Stimulated activated CD8-positive, alpha-beta memory T cell treated with anti-CD3 and anti-CD28 coated beads, Interleukin-2, amount 100 ng/mL, for 1 hour (primary cell): Measurements from ENCODE around the gene KRCC1.
"Not testable (repeated sequence)": the region's sequence is repeated elsewhere in the genome, so short reads cannot be mapped to it uniquely, and the experiment has no call there.

Source experiments
- DNase-seq, 2 donors: peaks; one replicate each; pipeline ENCODE4 v3.0.0-alpha.2; 2020; ENCODE audit warnings: low read depth in 2 of 2

Gene KRCC1

GRCh38 chr2:88077080-88077479 is 21.5 kb upstream of the KRCC1 start:
- DNase-seq: no peak

- no peak for DNase-seq
These were observed 19.3 kb upstream of the KRCC1 start for GRCh38 chr2:88074854-88075292.

GRCh38 chr2:88074150-88074549 is 18.6 kb upstream of the KRCC1 start:
- DNase-seq: no peak

- no peak for DNase-seq
These were observed 15.8 kb upstream of the KRCC1 start for GRCh38 chr2:88071365-88071764.

GRCh38 chr2:88070055-88070454 is 14.5 kb upstream of the KRCC1 start:
- DNase-seq: no peak

- DNase-seq: no peak
These were observed 13.5 kb upstream of the KRCC1 start for GRCh38 chr2:88069117-88069516.

GRCh38 chr2:88068044-88068443 is 12.5 kb upstream of the KRCC1 start:
- no peak for DNase-seq

- DNase-seq: no peak
These were observed 12.0 kb upstream of the KRCC1 start, which contains the start of gene SMYD1 for GRCh38 chr2:88067598-88067997. Gene SMYD1, plus strand, starts transcription at chr2:88067825. Its CDS starts 40 bp downstream, at chr2:88067865.

- DNase-seq: no peak
These were observed 11.6 kb upstream of the KRCC1 start for GRCh38 chr2:88067189-88067588.

GRCh38 chr2:88066543-88066942 is 11.0 kb upstream of the KRCC1 start:
- DNase-seq: no peak

- no peak for DNase-seq
These were observed 5.7 kb upstream of the KRCC1 start for GRCh38 chr2:88061295-88061694.

GRCh38 chr2:88060907-88061275 is 5.3 kb upstream of the KRCC1 start:
- no peak for DNase-seq

GRCh38 chr2:88059979-88060906 is 4.7 kb upstream of the KRCC1 start:
- DNase-seq: no peak

- DNase-seq: no peak
These were observed 2.6 kb upstream of the KRCC1 start for GRCh38 chr2:88058191-88058590.

- DNase-seq: no peak
These were observed 1.9 kb upstream of the KRCC1 start for GRCh38 chr2:88057437-88057844.

GRCh38 chr2:88054782-88055370 is 707 bp downstream of the KRCC1 start:
- no peak for DNase-seq

GRCh38 chr2:88053934-88054781 is 1.4 kb downstream of the KRCC1 start:
- no peak for DNase-seq

- DNase-seq: no peak
These were observed 2.3 kb downstream of the KRCC1 start for GRCh38 chr2:88053296-88053695.

GRCh38 chr2:88051792-88052191 is 3.8 kb downstream of the KRCC1 start:
- no peak for DNase-seq

GRCh38 chr2:88049622-88050021 is 6.0 kb downstream of the KRCC1 start:
- no peak for DNase-seq

- no peak for DNase-seq
These were observed 7.0 kb downstream of the KRCC1 start for GRCh38 chr2:88048541-88048940.

- not testable (repeated sequence) for DNase-seq
These were observed 10.0 kb downstream of the KRCC1 start for GRCh38 chr2:88045561-88045960.
